ENCODE data around the gene FTO.

Gene FTO

GRCh38 chr16:53852678-53853077, 148.7 kb downstream of the FTO start:
- Histone ChIP-seq H3K27ac (ENCODE audit: low read depth, low read length) (no peak overlapping the region), H4K20me1 (ENCODE audit: low read depth, low read length) (no peaks in the 10 kb centered on the region)
- TF ChIP-seq EZH2phosphoT487 (conservative IDR thresholded peaks at IDR 0.05; ENCODE audit: low read length), result no peak
- TF ChIP-seq CTCF (IDR thresholded peaks at IDR 0.05; ENCODE audit: insufficient read depth, low read length, poor library complexity, severe bottlenecking), result no peak

GRCh38 chr16:53855056-53855455, 151.1 kb downstream of the FTO start:
- Histone ChIP-seq H3K4me3 (ENCODE audit: insufficient read depth, low read length, poor library complexity, severe bottlenecking) (no peak overlapping the region), H3K9ac (ENCODE audit: low read length) (no peak overlapping the region), H3K9me2 (replicated peaks; ENCODE audit: insufficient read depth, low read length) (no peaks in the 10 kb centered on the region), H3K27me3 (ENCODE audit: low read length) (no peaks in the 10 kb centered on the region), H4K20me1 (ENCODE audit: low read depth, low read length) (no peaks in the 10 kb centered on the region), H2AFZ (ENCODE audit: low read depth, low read length, severe bottlenecking) (no peak overlapping the region), H3K27ac (ENCODE audit: low read depth, low read length) (no peak overlapping the region), H3K36me3 (ENCODE audit: low read length) (no peaks in the 10 kb centered on the region), H3K9me3 (ENCODE audit: insufficient read depth, low read length) (no peaks in the 10 kb centered on the region), H3K4me2 (ENCODE audit: low read depth, low read length, poor library complexity, severe bottlenecking) (no peak overlapping the region), H3K79me2 (ENCODE audit: insufficient read depth, low read length) (no peaks in the 10 kb centered on the region), H3F3A (ENCODE audit: insufficient read depth) (no peaks in the 10 kb centered on the region)
- TF ChIP-seq CTCF (IDR thresholded peaks at IDR 0.05; ENCODE audit: insufficient read depth, low read length, poor library complexity, severe bottlenecking) (no peak), EZH2phosphoT487 (conservative IDR thresholded peaks at IDR 0.05; ENCODE audit: low read length) (no peak)

More at GRCh38 chr16:53852678-53853077, 148.7 kb downstream of the FTO start:
- no peaks in the 10 kb centered on the region for H3K36me3 ChIP-seq (ENCODE audit: low read length)
- H3F3A ChIP-seq (ENCODE audit: insufficient read depth), result no peaks in the 10 kb centered on the region
- H3K4me2 ChIP-seq (ENCODE audit: low read depth, low read length, poor library complexity, severe bottlenecking), result no peak overlapping the region
- no peaks in the 10 kb centered on the region for H3K9me3 ChIP-seq (ENCODE audit: insufficient read depth, low read length)
- H3K27me3 ChIP-seq (ENCODE audit: low read length), result no peaks in the 10 kb centered on the region
- H3K4me3 ChIP-seq (ENCODE audit: insufficient read depth, low read length, poor library complexity, severe bottlenecking), result no peak overlapping the region
- H3K9ac ChIP-seq (ENCODE audit: low read length), result no peak overlapping the region
- H3K79me2 ChIP-seq (ENCODE audit: insufficient read depth, low read length), result no peaks in the 10 kb centered on the region
- no peaks in the 10 kb centered on the region for H3K9me2 ChIP-seq (replicated peaks; ENCODE audit: insufficient read depth, low read length)
- H2AFZ ChIP-seq (ENCODE audit: low read depth, low read length, severe bottlenecking), result no peak overlapping the region

- no peak overlapping the region for H2AFZ ChIP-seq (ENCODE audit: low read depth, low read length, severe bottlenecking)
- TF ChIP-seq EZH2phosphoT487 (conservative IDR thresholded peaks at IDR 0.05; ENCODE audit: low read length) (no peak), CTCF (IDR thresholded peaks at IDR 0.05; ENCODE audit: insufficient read depth, low read length, poor library complexity, severe bottlenecking) (no peak)
- no peak overlapping the region for H3K4me2 ChIP-seq (ENCODE audit: low read depth, low read length, poor library complexity, severe bottlenecking)
- no peak overlapping the region for H3K4me3 ChIP-seq (ENCODE audit: insufficient read depth, low read length, poor library complexity, severe bottlenecking)
- no peaks in the 10 kb centered on the region for H3F3A ChIP-seq (ENCODE audit: insufficient read depth)
- no peaks in the 10 kb centered on the region for H4K20me1 ChIP-seq (ENCODE audit: low read depth, low read length)
- H3K27ac ChIP-seq (ENCODE audit: low read depth, low read length), result no peak overlapping the region
- no peak overlapping the region for H3K9ac ChIP-seq (ENCODE audit: low read length)
- H3K79me2 ChIP-seq (ENCODE audit: insufficient read depth, low read length), result no peaks in the 10 kb centered on the region
- no peaks in the 10 kb centered on the region for H3K27me3 ChIP-seq (ENCODE audit: low read length)
- no peaks in the 10 kb centered on the region for H3K9me3 ChIP-seq (ENCODE audit: insufficient read depth, low read length)
- no peaks in the 10 kb centered on the region for H3K9me2 ChIP-seq (replicated peaks; ENCODE audit: insufficient read depth, low read length)
- no peaks in the 10 kb centered on the region for H3K36me3 ChIP-seq (ENCODE audit: low read length)
Measured at GRCh38 chr16:53855511-53855910, 151.6 kb downstream of the FTO start.
